HG03280 (cell line): ENCODE results near the gene SLC35E1.

ENCODE experiments used
- ATAC-seq: cut with Tn5 transposase; IDR thresholded peaks from one replicate; pipeline ENCODE4 v1.9.1; 2021; ENCODE audit warnings: mild to moderate bottlenecking, moderate library complexity; ENCODE audit not compliant: unreplicated experiment

SLC35E1 gene

GRCh38 chr19:16584248-16585093, 12.3 kb upstream of the SLC35E1 start:
- peak; percentile 47 for ATAC-seq

- no peak for ATAC-seq
Observed at GRCh38 chr19:16582486-16583261, 10.5 kb upstream of the SLC35E1 start.

GRCh38 chr19:16581971-16582343, 9.7 kb upstream of the SLC35E1 start:
- no peak for ATAC-seq

- ATAC-seq: no peak
Observed at GRCh38 chr19:16581145-16581970, 9.1 kb upstream of the SLC35E1 start.

GRCh38 chr19:16579381-16579780, 7.2 kb upstream of the SLC35E1 start:
- ATAC-seq: no peak

GRCh38 chr19:16577531-16577985, 5.3 kb upstream of the SLC35E1 start:
- ATAC-seq: no peak

GRCh38 chr19:16576690-16577530, 4.7 kb upstream of the SLC35E1 start:
- no peak for ATAC-seq

- ATAC-seq: no peak
Observed at GRCh38 chr19:16575861-16576689, 3.9 kb upstream of the SLC35E1 start.

GRCh38 chr19:16575282-16575681, 3.1 kb upstream of the SLC35E1 start:
- ATAC-seq: no peak

GRCh38 chr19:16573925-16574324, 1.7 kb upstream of the SLC35E1 start:
- no peak for ATAC-seq

- ATAC-seq: no peak
Observed at GRCh38 chr19:16573296-16573695, 1.1 kb upstream of the SLC35E1 start.

GRCh38 chr19:16571822-16572331, 338 bp downstream of the SLC35E1 start:
- no peak for ATAC-seq

GRCh38 chr19:16571283-16571682, 932 bp downstream of the SLC35E1 start:
- no peak for ATAC-seq

- ATAC-seq: no peak
Observed at GRCh38 chr19:16569609-16570320, 2.5 kb downstream of the SLC35E1 start.

- ATAC-seq: no peak
Observed at GRCh38 chr19:16566702-16567101, 5.5 kb downstream of the SLC35E1 start.

GRCh38 chr19:16566161-16566560, 6.1 kb downstream of the SLC35E1 start:
- no peak for ATAC-seq

- ATAC-seq: no peak
Observed at GRCh38 chr19:16564842-16565241, 7.4 kb downstream of the SLC35E1 start.

GRCh38 chr19:16562608-16563025, 9.6 kb downstream of the SLC35E1 start:
- ATAC-seq: no peak

GRCh38 chr19:16561382-16561781, 10.8 kb downstream of the SLC35E1 start:
- ATAC-seq: no peak
